HFFc6 (cell line): ENCODE measurements around the gene TMEM175. TPM values are rescaled to one million over a fixed set of nuclear protein-coding genes. Genes with fewer than 3 reads are reported as not detected.
"Not testable (repeated sequence)": the region's sequence is repeated elsewhere in the genome, so short reads cannot be mapped to it uniquely, and the experiment has no call there.

ENCODE experiments used
- DNase-seq: peaks from one replicate; pipeline ENCODE4 v3.0.0-alpha.2; 2018
- H3K27ac Mint-ChIP-seq: 2 replicates; pipeline ENCODE4 v1.8.0; 2020; ENCODE audit warnings: mild to moderate bottlenecking, mixed read lengths
- H3K27me3 Mint-ChIP-seq: 2 replicates; pipeline ENCODE4 v1.8.0; 2021; ENCODE audit warnings: mild to moderate bottlenecking, moderate library complexity, mixed read lengths; ENCODE audit not compliant: insufficient read depth
- H3K36me3 Mint-ChIP-seq: 2 replicates; pipeline ENCODE4 v1.8.0; 2021; ENCODE audit warnings: low read depth, mixed read lengths
- H3K4me1 Mint-ChIP-seq: 2 replicates; pipeline ENCODE4 v1.8.0; 2020; ENCODE audit warnings: low read depth, mixed read lengths
- H3K4me3 Mint-ChIP-seq: 2 replicates; pipeline ENCODE4 v1.8.0; 2020; ENCODE audit warnings: mild to moderate bottlenecking, moderate library complexity, mixed read lengths
- H3K9me3 Mint-ChIP-seq: 2 replicates; pipeline ENCODE4 v1.8.0; 2020; ENCODE audit warnings: mild to moderate bottlenecking, mixed read lengths
- total RNA-seq, 6 experiments: library from RNA; stranded (reverse); fragmentation: NEBNext Ultra II Directional; extraction: Animal tissue kit (Norgen Biotek cat#: 25700); gene quantifications; 2 replicates in 1 of 6; 3 replicates in 5 of 6; pipeline ENCODE4 v1.2.3, GENCODE V29; 2021
- TF ChIP-seq, protein P1 (sequence below): fragments of 200-600 bp; sonication (generic); IDR thresholded peaks from 2 replicates; pipeline ENCODE4 v1.5.0; 2021; ENCODE audit warnings: antibody characterized with exemption, mild to moderate bottlenecking

Gene TMEM175
- total RNA-seq, 6 experiments from 2014 or later = 27.8 to 41.8 (median 34.1) TPM

DNA sequence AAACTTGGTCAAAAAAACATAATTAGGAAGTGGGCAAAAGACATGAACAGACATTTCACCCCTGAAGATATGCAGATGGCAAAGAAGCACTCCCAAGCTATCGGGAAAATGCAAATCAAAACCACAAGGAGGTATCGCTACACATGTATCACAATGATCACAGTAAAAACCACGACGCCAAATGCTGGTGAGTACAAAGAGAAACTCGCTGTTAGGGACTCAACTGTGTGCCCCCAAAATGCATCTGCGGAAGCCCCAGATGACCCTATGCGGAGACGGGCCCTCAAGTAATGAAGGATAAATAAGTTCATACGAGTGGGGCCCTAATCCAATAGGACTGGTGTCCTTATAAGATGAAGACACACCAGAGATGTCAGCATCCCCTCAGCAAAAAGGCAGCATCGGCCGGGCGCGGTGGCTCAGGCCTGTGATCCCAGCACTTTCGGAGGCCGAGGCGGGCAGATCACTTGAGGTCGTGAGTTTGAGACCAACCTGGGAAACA, 10.4 kb upstream of the TMEM175 start:
- TF ChIP-seq, protein P1, sequence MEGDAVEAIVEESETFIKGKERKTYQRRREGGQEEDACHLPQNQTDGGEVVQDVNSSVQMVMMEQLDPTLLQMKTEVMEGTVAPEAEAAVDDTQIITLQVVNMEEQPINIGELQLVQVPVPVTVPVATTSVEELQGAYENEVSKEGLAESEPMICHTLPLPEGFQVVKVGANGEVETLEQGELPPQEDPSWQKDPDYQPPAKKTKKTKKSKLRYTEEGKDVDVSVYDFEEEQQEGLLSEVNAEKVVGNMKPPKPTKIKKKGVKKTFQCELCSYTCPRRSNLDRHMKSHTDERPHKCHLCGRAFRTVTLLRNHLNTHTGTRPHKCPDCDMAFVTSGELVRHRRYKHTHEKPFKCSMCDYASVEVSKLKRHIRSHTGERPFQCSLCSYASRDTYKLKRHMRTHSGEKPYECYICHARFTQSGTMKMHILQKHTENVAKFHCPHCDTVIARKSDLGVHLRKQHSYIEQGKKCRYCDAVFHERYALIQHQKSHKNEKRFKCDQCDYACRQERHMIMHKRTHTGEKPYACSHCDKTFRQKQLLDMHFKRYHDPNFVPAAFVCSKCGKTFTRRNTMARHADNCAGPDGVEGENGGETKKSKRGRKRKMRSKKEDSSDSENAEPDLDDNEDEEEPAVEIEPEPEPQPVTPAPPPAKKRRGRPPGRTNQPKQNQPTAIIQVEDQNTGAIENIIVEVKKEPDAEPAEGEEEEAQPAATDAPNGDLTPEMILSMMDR = no peak
- Mint-ChIP-seq H3K4me1 (peaks cover 29% of the 10 kb centered on the region), H3K4me3 (no peak overlapping the region), H3K36me3 (peaks cover 23% of the 10 kb centered on the region; the same call in 1 of the 2 replicates), H3K27me3 (no peaks in the 10 kb centered on the region), H3K27ac (peak overlapping the region; percentile 19; the same call in 1 of the 2 replicates), H3K9me3 (peaks cover 7% of the 10 kb centered on the region)
- no peak for DNase-seq

DNA sequence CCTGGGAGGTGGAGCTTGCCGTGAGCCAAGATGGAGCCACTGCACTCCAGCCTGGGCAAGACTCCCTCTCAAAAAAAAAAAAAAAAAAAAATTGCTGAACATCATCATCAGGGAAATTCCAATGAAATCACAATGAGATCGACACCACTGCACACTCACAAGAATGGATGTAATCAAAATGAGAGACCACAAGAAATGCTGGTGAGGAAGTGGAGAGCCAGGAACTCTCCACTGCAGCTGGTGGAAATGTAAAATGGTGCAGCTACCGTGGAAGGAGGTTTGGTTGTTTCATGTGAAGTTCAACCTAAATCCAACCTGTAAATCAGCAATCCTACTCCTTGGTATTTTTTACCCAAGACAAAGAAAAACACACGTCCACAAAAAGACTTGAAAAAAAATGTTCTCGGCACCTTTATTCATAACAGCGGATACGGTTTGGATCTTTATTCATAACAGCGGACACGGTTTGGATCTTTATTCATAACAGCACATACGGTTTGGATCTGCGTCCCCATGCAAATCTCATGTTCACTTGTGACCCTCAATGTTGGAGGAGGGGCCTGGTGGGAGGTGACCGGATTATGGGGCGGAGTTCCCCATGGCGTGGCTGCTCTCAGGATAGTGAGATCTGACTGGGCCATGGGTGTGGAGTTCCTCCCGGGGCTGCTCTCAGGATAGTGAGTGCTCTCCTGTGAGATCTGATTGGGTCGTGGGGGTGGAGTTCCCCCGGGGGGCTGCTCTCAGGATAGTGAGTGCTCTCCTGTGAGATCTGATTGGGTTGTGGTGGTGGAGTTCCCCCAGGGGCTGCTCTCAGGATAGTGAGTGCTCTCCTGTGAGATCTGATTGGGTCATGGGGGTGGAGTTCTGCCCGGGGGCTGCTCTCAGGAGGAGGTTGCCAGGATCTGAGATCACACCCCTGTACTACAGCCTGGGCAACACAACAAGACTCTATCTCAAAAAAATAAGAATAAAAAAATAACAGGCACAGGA, 7.9 kb upstream of the TMEM175 start:
- TF ChIP-seq, protein P1 = no peak
- Mint-ChIP-seq H3K27ac (peak overlapping the region; percentile 38; the same call in 1 of the 2 replicates), H3K27me3 (no peaks in the 10 kb centered on the region), H3K4me1 (peaks cover 26% of the 10 kb centered on the region), H3K9me3 (no peaks in the 10 kb centered on the region), H3K36me3 (peaks cover 11% of the 10 kb centered on the region; the same call in 1 of the 2 replicates), H3K4me3 (no peak overlapping the region)
- no peak for DNase-seq

DNA sequence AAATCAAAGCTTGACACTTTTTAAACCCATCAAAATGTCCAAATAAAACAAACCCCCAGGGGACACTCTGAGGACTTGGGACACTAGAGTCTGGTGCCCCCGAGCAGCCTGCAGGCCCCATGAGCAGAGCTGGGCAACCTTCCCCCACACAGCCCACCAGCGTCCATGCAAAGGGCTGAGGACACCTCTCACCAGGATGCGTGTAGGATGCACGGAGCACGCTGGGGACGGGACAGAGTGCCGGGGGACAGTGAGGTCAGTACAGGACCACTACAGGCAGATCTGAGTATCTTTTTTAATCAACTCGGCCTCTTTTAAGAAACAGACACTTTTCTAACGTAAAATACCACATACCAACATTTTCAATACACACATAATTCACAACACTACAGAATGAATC, 7.1 kb upstream of the TMEM175 start:
- Mint-ChIP-seq H3K27ac (no peak overlapping the region; the same call in 1 of the 2 replicates), H3K27me3 (no peaks in the 10 kb centered on the region), H3K4me3 (no peak overlapping the region), H3K4me1 (peaks cover 33% of the 10 kb centered on the region), H3K9me3 (no peaks in the 10 kb centered on the region), H3K36me3 (peaks cover 6% of the 10 kb centered on the region; the same call in 1 of the 2 replicates)
- no peak for DNase-seq
- TF ChIP-seq, protein P1 = no peak

DNA sequence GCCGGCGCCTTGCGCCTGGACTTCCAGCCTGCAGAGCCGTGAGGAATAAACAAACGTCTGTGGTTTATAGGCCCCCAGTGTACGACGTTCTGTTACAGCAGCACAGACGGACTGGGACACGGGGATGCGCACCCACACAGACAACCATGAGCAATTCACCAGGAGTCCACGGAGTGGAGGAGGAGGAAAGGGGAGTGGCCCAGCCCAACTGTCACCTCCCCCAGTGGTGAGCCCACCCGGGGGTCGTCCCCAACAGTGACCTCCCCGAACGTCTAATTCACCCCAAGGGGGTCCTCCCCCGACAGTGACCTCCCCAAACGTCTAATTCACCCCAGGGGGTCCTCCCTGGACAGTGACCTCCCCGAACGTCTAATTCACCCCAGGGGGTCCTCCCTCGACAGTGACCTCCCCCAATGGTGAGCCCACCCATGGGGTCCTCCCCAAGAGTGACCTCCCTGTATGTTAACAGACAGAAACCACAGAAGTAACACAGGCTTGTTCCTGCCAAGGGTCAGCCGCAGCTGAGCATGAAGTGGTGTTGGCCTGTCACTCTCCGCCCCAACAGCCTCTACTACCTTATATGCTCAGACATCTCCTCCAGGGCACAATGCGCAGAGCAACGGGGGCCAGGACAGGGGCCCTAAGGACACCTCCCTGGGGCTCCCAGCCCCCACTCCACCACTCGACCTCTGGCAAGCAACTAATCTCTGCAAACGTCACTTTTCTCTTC, 6.3 kb upstream of the TMEM175 start:
- Mint-ChIP-seq H3K4me1 (peaks cover 41% of the 10 kb centered on the region), H3K9me3 (no peaks in the 10 kb centered on the region), H3K36me3 (peaks cover 6% of the 10 kb centered on the region; the same call in 1 of the 2 replicates), H3K27me3 (no peaks in the 10 kb centered on the region), H3K27ac (no peak overlapping the region), H3K4me3 (no peak overlapping the region)
- TF ChIP-seq, protein P1 = no peak
- no peak for DNase-seq

DNA sequence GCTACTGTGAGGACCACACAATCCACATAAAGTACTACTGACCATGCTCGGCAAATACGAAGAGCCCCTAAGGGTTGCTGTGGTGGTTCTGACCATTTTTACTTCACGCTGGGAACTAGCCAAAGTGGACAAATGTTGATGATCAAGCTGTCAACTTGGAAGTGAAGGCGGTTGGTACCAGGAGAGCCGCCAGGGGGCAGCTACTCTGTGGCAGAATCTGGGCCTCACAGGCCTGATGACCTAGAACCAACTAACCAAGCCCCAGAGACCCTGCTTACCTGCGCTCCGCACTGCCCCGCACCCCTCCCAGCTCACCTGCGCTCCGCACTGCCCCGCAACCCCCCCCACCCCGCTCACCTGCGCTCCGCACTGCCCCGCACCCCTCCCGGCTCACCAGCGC, 5.7 kb upstream of the TMEM175 start:
- Mint-ChIP-seq H3K27ac (no peak overlapping the region), H3K36me3 (peaks cover 10% of the 10 kb centered on the region; the same call in 1 of the 2 replicates), H3K4me1 (peaks cover 44% of the 10 kb centered on the region), H3K4me3 (no peak overlapping the region), H3K9me3 (no peaks in the 10 kb centered on the region), H3K27me3 (no peaks in the 10 kb centered on the region; the same call in 1 of the 2 replicates)
- no peak for DNase-seq
- TF ChIP-seq, protein P1 = no peak

DNA sequence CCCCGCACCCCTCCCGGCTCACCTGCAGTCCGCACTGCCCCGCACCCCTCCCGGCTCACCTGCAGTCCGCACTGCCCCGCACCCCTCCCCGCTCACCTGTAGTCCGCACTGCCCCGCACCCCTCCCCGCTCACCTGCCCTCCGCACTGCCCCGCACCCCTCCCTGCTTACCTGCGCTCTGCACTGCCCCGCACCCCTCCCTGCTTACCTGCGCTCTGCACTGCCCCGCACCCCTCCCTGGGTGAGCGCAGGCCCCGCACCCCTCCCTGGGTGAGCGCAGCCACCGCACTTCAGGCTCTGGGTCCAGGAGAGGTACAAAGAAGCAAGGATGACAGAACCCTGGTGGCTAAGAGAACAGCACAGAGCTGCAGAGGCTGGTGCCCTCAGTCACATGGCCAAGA, 4.7 kb upstream of the TMEM175 start:
- H3K27me3 Mint-ChIP-seq = not testable (repeated sequence)

More for the DNA sequence above, 4.7 kb upstream of the TMEM175 start:
- not testable (repeated sequence) for DNase-seq, H3K27ac Mint-ChIP-seq, H3K4me3 Mint-ChIP-seq, H3K36me3 Mint-ChIP-seq, H3K9me3 Mint-ChIP-seq
- peaks cover 44% of the 10 kb centered on the region for H3K4me1 Mint-ChIP-seq
